Nephron (organoid): Measurements from ENCODE around the gene HSPB1.

Experiments
- H3K27ac Mint-ChIP-seq, 3 experiments: 2 replicates each; pipeline ENCODE4 v1.8.0; 2020; ENCODE audit warnings: mixed read lengths in 3 of 3, mild to moderate bottlenecking in 2 of 3, moderate library complexity in 1 of 3
- H3K27me3 Mint-ChIP-seq: 2 replicates; pipeline ENCODE4 v1.8.0; 2021; ENCODE audit warnings: low read depth, mild to moderate bottlenecking, moderate library complexity, mixed read lengths
- H3K36me3 Mint-ChIP-seq: 2 replicates; pipeline ENCODE4 v1.8.0; 2020; ENCODE audit warnings: low read depth, mixed read lengths
- H3K4me1 Mint-ChIP-seq: 2 replicates; pipeline ENCODE4 v1.8.0; 2020; ENCODE audit warnings: mixed read lengths
- H3K4me3 Mint-ChIP-seq, 3 experiments: 2 replicates each; pipeline ENCODE4 v1.8.0; 2020; ENCODE audit warnings: mild to moderate bottlenecking in 3 of 3, mixed read lengths in 3 of 3, moderate library complexity in 2 of 3
- H3K9me3 Mint-ChIP-seq: 2 replicates; pipeline ENCODE4 v1.8.0; 2020; ENCODE audit warnings: mixed read lengths
- CTCF ChIP-seq, 3 experiments: fragments of 200-600 bp; sonication (generic); IDR thresholded peaks; one replicate each; pipeline ENCODE4 v1.5.0; 2021; ENCODE audit warnings: antibody characterized with exemption in 3 of 3; ENCODE audit not compliant: unreplicated experiment in 3 of 3

The HSPB1 gene

DNA sequence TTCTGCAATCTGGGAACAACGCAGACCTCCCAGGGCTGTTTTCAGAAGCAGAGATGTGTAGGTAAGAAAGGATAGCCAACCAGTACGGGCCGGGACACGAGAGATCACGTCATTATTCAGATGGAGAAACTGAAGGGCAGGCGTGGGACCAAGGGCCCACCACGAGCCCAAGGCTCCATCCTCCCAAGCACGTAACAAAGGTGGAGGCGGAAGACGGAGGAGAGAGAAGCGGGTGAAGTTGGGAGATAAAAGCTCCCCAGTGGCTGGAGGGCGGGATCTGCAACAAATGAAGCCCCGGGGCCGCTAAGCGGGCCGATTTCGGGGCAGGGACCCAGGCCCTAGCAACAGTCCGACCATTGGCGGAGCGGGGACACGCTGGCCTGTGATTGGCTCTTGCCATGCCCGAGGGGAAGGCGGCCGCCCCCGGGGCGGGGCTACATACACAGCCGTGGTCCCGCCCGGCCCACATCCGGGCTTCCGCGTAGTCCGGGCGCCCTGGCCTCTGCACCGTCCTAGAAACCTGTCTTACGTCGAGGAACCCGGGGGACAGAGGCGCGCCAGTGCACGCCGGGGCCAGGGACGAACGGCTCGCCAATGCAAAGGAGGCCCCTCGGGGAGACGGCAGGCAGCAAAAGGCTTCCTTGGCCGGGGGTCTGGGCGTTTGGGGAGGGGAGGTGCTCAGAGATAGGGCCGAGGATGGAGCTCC lies 15.5 kb downstream of the HSPB1 start:
- H3K27me3 Mint-ChIP-seq: no peaks in the 10 kb centered on the region
- H3K4me3 Mint-ChIP-seq: peak overlapping the region; percentile 81 to 96 (median 86)
- TF ChIP-seq CTCF (IDR thresholded peaks at IDR 0.05; ENCODE audit: unreplicated experiment in 3 of 3): no peak
- peak overlapping the region; percentile 71 to 98 (median 91) for H3K27ac Mint-ChIP-seq
- peaks cover 12% of the 10 kb centered on the region for H3K36me3 Mint-ChIP-seq
- H3K4me1 Mint-ChIP-seq: peaks cover 16% of the 10 kb centered on the region
- no peaks in the 10 kb centered on the region for H3K9me3 Mint-ChIP-seq

DNA sequence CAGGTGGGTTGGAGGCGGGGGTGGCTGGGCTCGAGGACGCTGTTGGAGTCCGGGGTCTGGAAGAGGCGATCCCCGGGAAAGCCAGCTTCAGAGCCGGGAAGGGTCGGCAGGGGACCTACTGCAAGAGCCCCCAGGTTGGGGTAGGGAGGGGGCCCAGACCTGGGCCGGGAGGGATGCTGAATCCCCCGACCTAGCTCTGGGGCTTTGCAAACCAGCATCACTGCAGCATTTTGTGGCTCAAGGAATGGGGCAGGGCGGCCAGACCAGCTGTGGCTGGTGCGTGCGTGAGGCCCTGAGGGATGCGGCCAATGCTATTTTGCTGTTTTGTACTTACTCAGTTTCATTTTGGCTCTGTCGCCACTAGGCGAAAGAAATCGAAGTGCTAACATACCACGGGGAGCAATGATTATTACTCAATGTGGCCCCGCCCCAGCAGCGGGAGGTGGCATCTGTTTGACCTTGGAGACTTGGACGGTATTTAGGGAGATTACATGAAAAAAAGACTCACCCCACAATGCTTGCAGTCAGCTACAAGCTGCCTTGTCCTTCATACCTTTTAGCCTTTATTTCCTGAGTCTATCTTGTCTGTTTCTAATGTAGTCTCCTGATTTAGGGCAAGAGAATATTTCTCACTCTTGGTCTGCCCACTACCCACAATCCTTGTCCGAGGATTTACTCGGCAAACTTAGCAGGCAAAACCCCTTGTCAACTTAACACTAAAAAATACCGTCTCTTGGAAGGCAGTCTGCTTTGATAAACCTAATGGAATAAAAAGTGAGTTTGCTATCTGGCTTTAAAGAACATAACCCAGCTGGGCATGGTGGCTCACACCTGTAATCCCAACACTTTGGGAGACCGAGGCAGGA lies 16.2 kb downstream of the HSPB1 start:
- H3K9me3 Mint-ChIP-seq: no peaks in the 10 kb centered on the region
- peak in 2 of 3 experiments; percentile 19 to 29 for TF ChIP-seq CTCF (IDR thresholded peaks at IDR 0.05; ENCODE audit: unreplicated experiment in 3 of 3)

DNA sequence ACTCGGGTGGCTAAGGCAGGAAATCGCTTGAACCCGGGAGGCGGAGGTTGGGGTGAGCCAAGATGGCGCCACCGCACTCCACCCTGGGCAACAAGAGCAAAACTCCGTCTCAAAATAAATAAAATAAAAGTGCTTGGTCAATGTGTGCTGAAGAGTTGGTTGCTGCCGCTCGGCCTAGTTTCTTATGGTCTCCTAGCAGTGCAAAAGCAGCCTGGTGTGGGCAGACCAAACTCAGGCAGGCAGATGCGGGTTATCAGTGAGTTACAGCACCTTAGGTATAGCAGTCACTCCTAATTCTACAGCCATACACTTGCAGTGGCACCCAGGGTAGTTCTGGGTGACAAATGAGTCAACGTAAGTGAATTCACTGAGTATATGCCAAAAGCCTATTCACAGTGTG lies 22.6 kb downstream of the HSPB1 start:
- Mint-ChIP-seq H3K27ac (no peak overlapping the region), H3K4me1 (no peaks in the 10 kb centered on the region), H3K9me3 (no peaks in the 10 kb centered on the region), H3K27me3 (no peaks in the 10 kb centered on the region), H3K36me3 (peaks cover 62% of the 10 kb centered on the region), H3K4me3 (no peak overlapping the region)
- TF ChIP-seq CTCF (IDR thresholded peaks at IDR 0.05; ENCODE audit: unreplicated experiment in 3 of 3): no peak

More for the DNA sequence above, 16.2 kb downstream of the HSPB1 start:
- H3K27ac Mint-ChIP-seq: peak overlapping the region; percentile 71 to 98 (median 91)
- H3K4me1 Mint-ChIP-seq: peaks cover 16% of the 10 kb centered on the region
- H3K27me3 Mint-ChIP-seq: no peaks in the 10 kb centered on the region
- peaks cover 13% of the 10 kb centered on the region for H3K36me3 Mint-ChIP-seq
- H3K4me3 Mint-ChIP-seq: peak overlapping the region; percentile 81 to 96 (median 86)

DNA sequence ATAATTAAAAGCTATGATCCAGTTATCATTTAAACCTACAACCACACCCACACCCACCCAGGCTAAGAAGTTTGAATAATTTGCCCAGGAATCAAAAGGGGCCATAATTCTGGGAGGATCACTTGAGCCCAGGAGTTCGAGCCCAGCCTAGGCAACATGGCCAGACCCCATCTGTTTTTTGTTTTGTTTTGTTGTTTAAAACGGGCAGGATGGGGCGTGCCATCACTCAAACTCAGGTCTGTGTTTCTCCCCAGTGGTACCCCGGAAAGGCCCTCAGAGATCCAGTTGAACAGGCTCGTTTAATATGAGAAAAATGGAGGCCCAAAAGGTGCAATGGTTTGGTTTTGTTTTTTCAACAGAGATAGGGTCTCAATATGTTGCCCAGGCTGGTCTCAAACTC lies 23.3 kb downstream of the HSPB1 start:
- H3K4me3 Mint-ChIP-seq: no peak overlapping the region
- no peaks in the 10 kb centered on the region for H3K9me3 Mint-ChIP-seq
- H3K27ac Mint-ChIP-seq: no peak overlapping the region
- H3K36me3 Mint-ChIP-seq: peaks cover 68% of the 10 kb centered on the region
- TF ChIP-seq CTCF (IDR thresholded peaks at IDR 0.05; ENCODE audit: unreplicated experiment in 3 of 3): no peak
- no peaks in the 10 kb centered on the region for H3K4me1 Mint-ChIP-seq
- no peaks in the 10 kb centered on the region for H3K27me3 Mint-ChIP-seq

DNA sequence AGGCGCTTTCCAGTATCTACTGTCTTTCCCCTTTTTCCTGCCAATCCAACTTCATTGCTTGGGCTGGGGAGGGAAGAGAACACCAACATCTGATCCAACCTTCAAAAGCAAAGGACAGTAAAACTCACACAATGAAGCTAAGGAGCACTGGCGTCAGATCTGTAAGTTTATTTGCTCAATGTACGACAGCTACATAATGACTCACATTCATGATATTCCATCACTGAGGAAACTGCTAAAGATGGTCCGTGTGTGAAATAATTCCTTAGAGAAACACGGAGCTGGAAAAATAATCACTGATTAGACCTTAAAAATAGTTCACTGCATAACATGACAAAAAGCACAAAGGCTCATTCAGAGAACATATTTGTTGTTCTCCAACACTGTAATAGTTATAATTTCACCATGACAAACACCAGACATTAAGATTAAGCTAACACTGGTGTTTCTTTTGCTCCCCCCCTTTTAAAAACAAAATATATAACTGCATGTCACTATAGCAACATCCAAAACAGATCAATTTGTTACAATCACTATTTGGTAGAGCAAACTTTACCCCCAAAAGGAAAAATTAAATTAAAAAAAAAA lies 24.3 kb downstream of the HSPB1 start:
- H3K27me3 Mint-ChIP-seq: no peaks in the 10 kb centered on the region
- peaks cover 71% of the 10 kb centered on the region for H3K36me3 Mint-ChIP-seq
- H3K4me1 Mint-ChIP-seq: no peaks in the 10 kb centered on the region
- no peak for TF ChIP-seq CTCF (IDR thresholded peaks at IDR 0.05; ENCODE audit: unreplicated experiment in 3 of 3)
- H3K9me3 Mint-ChIP-seq: no peaks in the 10 kb centered on the region
- no peak overlapping the region for H3K4me3 Mint-ChIP-seq
- H3K27ac Mint-ChIP-seq: no peak overlapping the region
